T-helper 9 cell (primary cell): ENCODE data around the gene FBN2.
"Not testable (repeated sequence)": the region's sequence is repeated elsewhere in the genome, so short reads cannot be mapped to it uniquely, and the experiment has no call there.

Experiments
- DNase-seq: peaks from one replicate; pipeline ENCODE4 v3.0.0-alpha.2; 2020

Gene FBN2

GRCh38 chr5:128350705-128351104 is 187.3 kb downstream of the FBN2 start:
- no peak for DNase-seq

- no peak for DNase-seq
Observed at GRCh38 chr5:128349044-128349858, 188.8 kb downstream of the FBN2 start.

- DNase-seq = no peak
Observed at GRCh38 chr5:128346038-128346437, 192.0 kb downstream of the FBN2 start.

GRCh38 chr5:128345247-128345646 is 192.8 kb downstream of the FBN2 start:
- DNase-seq = no peak

GRCh38 chr5:128343168-128343567 is 194.9 kb downstream of the FBN2 start:
- DNase-seq = no peak

- no peak for DNase-seq
Observed at GRCh38 chr5:128341056-128341455, 197.0 kb downstream of the FBN2 start.

GRCh38 chr5:128340648-128341047 is 197.4 kb downstream of the FBN2 start:
- DNase-seq = no peak

GRCh38 chr5:128339585-128339984 is 198.5 kb downstream of the FBN2 start:
- DNase-seq = no peak

- no peak for DNase-seq
Observed at GRCh38 chr5:128338649-128339048, 199.4 kb downstream of the FBN2 start.

- DNase-seq = no peak
Observed at GRCh38 chr5:128335339-128335738, 202.7 kb downstream of the FBN2 start.

GRCh38 chr5:128334010-128334716 is 203.9 kb downstream of the FBN2 start:
- no peak for DNase-seq

GRCh38 chr5:128331261-128331660 is 206.8 kb downstream of the FBN2 start:
- no peak for DNase-seq

GRCh38 chr5:128329386-128329939 is 208.6 kb downstream of the FBN2 start:
- no peak for DNase-seq

GRCh38 chr5:128328446-128328845 is 209.6 kb downstream of the FBN2 start:
- no peak for DNase-seq

GRCh38 chr5:128328007-128328406 is 210.0 kb downstream of the FBN2 start:
- no peak for DNase-seq

- not testable (repeated sequence) for DNase-seq
Observed at GRCh38 chr5:128321418-128321817, 216.6 kb downstream of the FBN2 start.

GRCh38 chr5:128318691-128319090 is 219.4 kb downstream of the FBN2 start:
- no peak for DNase-seq

- DNase-seq = no peak
Observed at GRCh38 chr5:128317481-128317880, 220.6 kb downstream of the FBN2 start.

- DNase-seq = no peak
Observed at GRCh38 chr5:128315671-128316070, 222.4 kb downstream of the FBN2 start.

GRCh38 chr5:128305341-128305740 is 232.7 kb downstream of the FBN2 start:
- DNase-seq = no peak

- no peak for DNase-seq
Observed at GRCh38 chr5:128304791-128305190, 233.3 kb downstream of the FBN2 start.

- DNase-seq = no peak
Observed at GRCh38 chr5:128304088-128304487, 234.0 kb downstream of the FBN2 start.

- DNase-seq = no peak
Observed at GRCh38 chr5:128303593-128303992, 234.5 kb downstream of the FBN2 start.

- no peak for DNase-seq
Observed at GRCh38 chr5:128300181-128300580, 237.9 kb downstream of the FBN2 start.
